Posterior cingulate gyrus (tissue), 11 donors: ENCODE measurements around the gene CGN.

Experiments used
- DNase-seq, 10 donors: peaks; one replicate each; pipeline versions ENCODE4 v3.0.0 to v3.0.0-alpha.2; 2020 to 2021; ENCODE audit warnings: mixed read lengths in 3 of 10
- intact Hi-C: fragments of 100-400 bp; cut with DNase I; formaldehyde crosslinking; loops from one replicate; pipeline ENCODE4 v1.15.1; 2023

Gene CGN

DNA sequence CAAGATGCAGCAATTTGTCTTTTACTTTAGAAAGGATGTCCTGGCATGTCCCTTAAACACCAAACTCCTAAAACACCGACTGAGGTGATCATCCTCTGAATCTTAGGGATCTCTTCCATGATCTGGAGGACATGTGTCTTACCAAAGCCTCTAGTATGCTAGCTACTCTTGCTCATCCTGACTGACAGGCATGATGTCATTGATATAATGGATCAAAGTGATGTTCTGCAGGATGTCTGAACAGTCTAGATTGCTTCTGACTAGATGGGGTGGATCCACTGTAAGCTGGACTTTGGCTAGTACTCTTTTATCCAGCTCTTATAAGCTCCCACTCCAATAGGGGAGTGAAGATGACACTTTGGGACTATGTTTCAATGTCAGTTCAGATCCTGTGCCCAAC is 11.3 kb upstream of the CGN start:
- intact Hi-C loops, result no loop called here
- DNase-seq, result no peak

DNA sequence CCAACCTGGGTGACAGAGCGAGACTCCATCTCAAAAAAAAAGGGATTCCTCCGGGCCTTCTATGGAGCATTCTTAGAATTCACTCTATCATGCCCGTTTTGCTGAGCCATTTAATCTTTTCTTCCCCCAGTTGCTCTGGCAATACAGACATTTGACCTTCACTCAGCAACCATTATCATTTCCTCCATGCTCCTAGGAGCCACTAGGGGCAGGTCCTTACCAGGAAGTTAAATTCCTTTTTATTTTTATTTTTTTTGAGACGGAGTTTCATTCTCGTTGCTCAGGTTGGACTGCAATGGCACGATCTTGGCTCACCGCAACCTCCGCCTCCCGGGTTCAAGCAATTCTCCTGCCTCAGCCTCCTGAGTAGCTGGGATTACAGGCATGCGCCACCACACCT is 9.7 kb upstream of the CGN start:
- intact Hi-C loops, result no loop called here
- no peak for DNase-seq

DNA sequence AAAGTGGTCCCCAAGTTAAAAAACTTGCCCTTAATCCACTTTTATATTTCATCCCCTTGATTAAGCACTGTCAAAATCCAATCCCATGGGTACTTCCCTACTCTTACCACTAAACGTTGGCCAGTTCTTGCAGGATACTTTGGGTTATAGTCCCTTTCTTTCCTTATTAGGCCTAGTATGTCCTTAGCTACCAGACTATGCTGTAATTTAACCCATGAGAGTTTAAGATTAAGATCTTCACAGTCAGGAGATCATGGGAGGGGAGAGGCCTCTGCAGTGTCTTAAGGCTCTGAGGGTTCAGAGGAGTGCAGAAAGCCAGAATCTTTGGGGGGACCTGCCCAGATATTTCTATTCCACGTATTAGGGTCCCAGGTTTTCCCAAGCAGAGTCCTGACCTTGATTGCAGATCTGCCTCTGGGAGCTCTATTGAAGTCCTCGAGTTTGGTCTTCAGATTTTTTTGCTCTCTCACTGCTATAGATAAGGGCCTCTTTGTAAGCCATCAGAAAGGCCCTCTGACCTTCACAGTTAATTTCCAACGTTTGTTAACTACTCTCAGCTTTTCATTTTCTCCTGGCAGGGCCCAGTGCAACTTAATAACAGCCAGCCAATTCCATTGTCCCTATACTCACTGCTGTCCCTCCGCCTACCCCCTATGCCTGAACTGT is 9.0 kb upstream of the CGN start:
- DNase-seq, result no peak
- intact Hi-C loops, result no loop called here

DNA sequence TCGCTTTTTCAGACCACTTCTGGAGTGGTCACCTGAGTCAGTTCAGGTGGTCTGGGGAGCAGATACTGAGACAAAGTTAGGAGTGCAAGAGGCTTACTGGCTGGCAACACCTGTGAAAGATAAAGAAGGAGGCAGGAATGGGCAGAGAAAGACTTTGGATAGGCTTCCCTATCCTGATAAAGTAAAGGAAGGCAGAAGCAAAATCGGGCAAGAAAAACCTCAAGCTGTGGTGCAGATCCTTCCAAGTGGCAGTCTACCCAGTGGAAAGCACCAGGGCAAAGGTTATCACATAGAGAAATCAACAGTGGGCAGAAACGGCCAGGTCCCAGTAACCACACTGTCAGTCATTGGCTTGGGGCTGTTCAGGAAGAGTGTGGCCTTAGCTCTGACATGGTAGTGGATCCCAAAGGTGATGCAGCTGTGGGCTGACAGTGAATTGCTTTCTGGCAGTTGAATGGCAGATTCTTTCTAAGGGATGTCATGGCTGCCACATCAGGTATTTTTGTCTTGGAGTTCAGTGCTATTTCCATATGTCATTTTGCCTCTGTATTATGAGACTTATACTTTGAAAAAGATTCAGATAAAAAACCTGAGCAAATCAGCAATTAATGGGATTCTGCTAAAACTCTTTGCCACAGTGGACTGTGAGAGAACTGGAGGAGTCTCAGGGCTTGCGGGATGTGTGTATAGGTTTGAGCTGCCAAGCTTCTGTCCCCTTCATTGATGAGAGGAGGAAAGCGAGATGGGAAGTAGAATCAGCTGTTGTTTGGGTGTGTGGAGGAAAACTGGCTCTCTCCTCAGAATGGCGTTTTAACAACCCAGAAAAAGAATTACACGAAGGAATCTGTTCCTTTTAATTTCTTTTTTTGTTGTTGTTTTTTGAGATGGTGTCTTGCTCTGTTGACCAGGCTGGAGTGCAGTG is 8.1 kb upstream of the CGN start:
- DNase-seq, result no peak
- intact Hi-C loops, result no loop called here

DNA sequence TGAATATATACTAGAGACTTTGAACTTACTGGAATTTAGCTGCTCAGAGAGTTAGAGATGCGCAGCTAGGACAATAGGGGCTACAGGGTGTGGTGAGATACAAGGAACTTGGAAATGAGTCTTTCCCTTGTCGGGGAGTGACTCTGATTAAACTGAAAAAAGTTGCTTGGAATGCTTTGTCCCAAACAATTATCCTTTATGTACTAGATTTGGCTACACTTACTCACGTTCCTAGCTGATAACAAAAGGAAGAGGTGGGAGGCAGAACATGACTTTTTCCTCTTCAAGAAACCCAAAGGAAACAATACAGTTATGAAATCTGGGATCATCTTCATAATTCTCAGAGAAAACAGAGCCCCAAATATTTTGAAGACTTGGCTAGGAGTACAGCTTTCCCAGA is 6.9 kb upstream of the CGN start:
- intact Hi-C loops, result no loop called here
- no peak for DNase-seq

DNA sequence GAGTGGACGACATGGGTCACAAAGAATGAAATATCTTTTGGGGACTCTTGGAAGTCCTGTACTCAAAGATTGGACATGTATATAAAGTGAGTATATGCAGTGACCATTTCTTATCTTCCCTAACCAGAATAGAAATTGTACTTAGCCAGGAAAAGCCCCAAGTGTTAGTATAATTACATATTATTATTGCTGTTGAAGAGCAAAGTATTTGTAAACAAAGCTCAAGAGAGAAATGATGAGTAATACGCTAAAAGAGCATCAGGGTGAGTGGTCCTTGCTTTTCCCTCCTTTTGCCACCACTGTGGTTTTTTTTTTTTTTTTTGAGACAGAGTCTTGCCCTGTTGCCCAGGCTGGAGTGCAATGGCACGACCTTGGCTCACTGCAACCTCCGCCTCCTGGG is 6.4 kb upstream of the CGN start:
- DNase-seq, result no peak
- intact Hi-C loops, result no loop called here

DNA sequence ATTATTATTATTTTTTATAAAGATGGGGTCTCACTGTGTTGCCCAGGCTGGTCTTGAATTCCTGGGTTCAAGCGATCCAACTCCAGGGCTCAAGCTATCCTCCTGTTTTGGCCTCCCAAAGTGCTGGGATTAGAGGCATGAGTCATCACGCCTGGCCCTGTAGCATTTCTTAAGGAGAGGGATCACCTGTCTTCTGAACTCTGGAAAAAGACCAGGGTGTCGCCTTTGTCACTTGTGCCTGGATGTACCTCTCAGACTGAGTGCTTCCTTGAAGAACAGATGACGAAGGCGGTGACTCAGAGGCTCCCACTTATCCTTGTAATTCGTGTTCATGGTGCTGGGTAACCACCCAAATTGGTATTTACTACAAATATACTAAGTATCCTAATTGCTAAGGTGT is 2.4 kb upstream of the CGN start:
- intact Hi-C loops, result no loop called here
- peak in 1 of 10 donors; percentile 5 for DNase-seq

DNA sequence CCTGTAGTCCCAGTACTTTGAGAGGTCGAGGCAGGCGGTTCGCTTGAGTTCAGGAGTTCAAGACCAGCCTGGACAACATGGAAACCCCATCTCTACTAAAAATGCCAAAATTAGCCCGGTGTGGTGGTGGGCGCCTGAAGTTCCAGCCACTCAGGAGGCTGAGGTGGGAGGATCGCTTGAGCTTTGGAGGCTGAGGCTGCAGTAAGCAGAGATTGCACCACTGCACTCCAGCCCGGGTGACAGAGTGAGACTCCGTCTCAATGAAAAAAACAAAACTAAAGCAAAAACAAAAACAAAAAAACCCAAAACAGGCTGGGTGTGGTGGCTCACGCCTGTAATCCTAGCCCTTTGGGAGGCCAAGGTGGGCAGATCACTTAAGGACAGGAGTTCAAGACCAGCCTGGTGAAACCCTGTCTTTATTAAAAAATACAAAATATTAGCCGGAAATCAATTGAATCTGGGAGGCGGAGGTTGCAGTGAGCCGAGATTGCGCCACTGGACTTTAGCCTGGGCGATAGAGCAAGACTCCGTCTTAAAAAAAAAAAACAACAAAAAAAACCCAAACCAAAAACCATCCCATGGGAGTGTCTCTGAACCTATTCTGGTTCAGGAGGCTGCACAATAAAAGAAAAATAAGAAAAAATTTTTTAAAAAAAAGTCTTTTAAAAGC is 1.7 kb upstream of the CGN start:
- intact Hi-C loops, result no loop called here
- no peak for DNase-seq

DNA sequence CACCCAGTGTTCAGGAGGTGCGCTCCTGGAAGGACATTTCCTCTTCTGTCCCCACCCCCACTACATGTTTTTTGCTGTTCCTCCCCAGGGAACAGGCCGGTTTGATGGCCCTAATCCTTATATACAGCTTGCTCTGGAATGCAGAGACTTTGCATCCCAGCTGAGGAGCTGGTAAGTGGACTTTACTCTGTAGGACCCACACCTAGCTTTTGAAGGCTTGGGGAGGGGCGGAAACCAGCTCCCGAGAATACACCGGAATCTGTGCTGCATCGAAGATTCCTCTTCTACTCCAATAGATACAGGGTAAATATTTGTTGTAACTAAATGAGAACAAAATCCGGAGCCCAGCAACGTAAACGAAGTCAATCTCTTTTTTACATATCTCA is 1.2 kb upstream of the CGN start:
- intact Hi-C loops, result no loop called here
- DNase-seq, result no peak

DNA sequence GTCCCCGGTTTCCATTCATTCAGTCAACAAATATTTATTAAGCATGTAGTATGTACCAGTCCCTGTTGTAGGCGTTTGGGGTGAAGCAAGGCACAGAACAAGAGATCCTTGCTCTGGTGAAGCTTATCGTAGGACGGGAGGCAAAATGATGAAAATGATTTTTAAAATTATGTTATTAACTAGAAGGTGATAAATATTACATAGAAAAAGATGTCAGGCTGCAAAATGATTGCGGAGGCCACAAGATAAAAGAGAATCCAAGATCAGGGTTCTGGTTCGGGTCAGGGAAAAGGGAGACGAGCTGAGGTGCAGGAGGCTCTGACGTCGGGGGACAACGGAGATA is 602 bp upstream of the CGN start:
- DNase-seq, result no peak
- intact Hi-C loops, result no loop called here

DNA sequence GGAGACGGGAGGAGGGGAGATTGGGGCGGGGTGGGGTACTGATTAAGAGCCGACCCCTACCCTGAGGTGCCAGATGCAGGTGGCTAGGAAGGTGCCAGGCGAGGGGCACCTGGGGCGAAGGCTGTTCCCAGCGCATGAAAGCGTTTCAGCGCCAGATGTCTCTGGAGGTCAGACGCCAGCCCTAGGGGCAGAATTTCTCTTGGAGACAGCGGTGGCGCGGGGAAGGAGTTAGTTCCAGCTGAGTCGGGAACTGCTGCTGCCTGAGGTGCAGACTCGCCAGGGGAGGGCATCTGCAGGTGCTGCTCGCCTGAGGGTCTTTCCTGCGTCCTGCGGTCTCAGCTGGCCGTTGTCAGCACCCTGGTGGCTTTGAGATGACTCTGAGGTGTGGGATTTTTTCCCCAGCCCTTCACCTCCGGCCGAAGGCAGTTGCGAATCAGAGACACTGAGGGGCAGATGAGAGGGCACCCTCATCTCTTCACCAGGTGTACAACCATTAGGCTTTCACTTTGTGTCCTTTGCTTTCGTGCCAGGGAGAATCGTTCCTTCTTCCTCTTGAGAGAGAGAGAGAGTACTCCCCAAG is 539 bp downstream of the CGN start:
- intact Hi-C loops, result loop anchor here (1.0 kb wide), 1 partner anchor 52 kb away; the partner anchor contains the start of gene POGZ
- DNase-seq, result peak in 7 of 10 donors; percentile 20 to 91 (median 36)

DNA sequence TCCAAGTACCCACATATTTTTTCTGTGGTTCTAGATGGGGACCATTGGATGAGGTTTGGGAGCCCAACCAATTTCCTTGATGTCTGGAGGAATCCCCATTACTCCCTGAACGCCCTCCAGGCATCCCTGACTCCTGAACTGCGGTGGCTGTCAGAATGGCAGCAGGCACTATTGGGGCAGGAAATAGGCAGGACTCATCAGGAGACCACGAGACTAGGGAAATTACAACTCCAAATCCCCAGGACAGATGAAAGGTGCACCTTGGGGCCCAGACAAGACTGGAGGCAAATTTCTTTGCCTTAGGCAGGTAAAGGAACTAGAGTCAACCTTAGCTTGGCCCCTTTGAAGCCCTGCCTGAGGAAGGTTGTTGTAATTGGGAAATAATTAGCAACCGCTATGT is 1.1 kb downstream of the CGN start:
- no peak for DNase-seq
- intact Hi-C loops, result no loop called here

DNA sequence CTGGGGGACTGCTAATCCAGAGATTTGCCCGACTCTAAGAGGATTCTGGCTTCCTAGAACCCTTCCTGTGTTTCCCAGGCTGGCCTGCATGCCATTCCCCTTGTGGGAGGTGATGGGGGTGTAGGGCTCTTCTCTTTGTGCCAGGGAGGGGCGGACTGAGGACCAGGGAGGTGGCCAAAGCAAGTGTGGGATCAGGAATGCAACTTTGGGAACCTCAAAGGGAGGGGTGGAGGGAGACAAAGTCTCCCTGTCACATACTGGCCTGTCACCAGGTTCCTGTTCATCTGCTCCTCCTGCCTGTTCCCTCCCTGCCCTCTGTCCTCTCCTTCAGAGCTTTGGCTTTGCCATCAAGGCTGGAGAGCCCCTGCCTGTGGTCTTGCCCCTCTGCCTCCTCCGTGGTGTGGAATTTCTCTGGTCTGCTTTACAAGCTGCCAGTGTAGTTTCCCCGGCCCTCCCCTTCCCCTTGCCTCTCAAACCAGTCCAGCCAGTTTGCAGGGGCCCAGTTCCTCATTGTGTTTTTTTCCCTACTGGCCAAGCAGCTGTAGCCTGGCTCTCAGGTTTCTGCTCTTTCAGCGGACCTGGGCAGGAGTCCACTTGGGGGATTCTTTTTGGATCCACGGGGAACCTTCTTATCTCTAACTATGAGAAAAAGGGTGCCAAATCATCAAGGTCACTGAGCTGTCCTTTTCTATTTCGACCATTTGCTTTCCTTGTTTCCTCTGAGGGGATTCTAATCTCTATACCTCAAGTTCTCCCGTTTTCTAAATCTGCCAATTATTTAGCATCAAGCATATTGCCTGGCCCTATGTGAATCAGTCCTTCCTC is 1.8 kb downstream of the CGN start:
- intact Hi-C loops, result no loop called here
- DNase-seq, result no peak

DNA sequence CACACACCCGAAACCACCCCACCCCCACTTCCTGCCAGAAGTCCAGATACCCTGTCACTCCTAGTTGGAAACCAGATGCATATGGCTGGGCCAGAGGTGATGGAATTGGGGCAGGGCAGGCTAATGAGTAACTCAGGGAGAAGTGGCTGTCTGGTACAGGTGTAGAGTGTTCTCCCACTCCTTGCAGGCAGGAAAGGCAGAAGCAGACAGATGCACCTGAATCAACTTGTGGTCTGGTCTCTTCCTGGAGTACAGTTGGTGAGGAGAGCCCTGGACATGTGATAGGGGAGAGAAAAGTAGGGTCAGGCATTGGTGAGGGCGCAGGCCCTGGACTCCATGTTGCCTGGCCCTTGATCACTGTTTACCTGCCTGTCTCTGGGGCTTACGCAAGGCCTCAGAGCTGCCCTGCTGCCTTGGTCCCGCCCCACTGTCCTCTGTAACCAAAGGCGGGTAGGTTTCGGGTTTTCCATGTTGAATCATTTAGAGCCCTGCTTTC is 2.5 kb downstream of the CGN start:
- DNase-seq, result no peak
- intact Hi-C loops, result no loop called here

DNA sequence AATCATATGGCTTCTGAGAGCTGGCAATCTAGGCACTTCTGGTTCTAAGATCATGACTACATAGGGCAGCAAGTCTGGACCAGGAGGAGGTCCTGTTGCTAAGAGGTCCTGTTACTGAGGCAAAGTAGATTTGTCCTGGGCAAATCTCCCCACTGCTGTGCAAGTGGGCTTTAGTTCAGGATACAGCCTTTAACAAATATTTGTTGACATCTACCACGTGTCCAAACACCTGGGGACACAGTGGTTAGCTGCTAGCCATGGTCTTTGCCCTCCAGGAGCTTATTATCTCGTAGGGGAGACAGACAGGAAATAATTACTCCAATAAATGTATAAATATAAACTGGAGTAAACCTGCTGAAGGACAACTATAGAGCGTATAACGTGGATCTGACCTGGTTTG is 3.2 kb downstream of the CGN start:
- peak in 1 of 10 donors; percentile 26 for DNase-seq
- intact Hi-C loops, result no loop called here

DNA sequence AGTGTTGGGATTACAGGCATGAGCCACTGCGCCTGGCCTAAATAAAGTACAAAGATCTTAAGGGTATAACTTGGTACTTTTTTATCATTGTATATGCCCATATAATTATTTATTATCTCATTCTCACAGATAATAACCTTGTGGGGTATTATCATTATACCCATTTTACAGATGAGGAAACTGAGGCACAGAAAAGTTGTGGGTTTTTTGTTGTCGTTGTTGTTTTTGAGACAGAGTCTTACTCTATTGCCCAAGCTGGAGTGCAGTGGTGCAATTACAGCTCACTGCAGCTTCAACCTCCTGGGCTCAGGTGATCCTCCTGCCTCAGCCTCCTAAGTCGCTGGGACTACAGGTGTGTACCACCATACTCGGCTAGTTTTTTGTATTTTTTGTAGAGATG is 4.1 kb downstream of the CGN start:
- no peak for DNase-seq
- intact Hi-C loops, result no loop called here

DNA sequence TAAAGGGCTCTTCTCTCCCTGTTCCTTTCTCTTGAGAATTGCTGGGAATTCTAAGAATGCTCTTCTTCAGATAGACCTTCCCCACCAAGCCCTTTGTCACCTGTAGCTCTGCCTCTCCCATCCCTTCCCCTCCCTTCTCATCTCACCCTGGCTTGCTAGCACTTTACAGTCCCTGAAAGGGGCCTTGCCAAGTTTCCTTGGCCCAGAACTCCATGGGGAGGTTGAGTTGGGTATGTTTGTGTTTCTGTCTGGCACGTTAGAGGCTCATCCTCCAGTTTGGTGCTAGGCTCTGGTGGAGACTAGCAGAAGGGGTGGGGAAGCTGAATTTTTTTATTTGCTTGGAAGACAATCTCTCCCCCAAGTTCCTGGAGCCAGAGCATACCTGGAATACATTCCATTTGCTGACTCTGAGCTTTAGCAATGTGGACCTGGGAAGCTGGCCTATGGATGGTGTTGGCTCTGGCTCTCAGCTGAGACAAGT is 4.9 kb downstream of the CGN start:
- intact Hi-C loops, result no loop called here
- DNase-seq, result no peak

DNA sequence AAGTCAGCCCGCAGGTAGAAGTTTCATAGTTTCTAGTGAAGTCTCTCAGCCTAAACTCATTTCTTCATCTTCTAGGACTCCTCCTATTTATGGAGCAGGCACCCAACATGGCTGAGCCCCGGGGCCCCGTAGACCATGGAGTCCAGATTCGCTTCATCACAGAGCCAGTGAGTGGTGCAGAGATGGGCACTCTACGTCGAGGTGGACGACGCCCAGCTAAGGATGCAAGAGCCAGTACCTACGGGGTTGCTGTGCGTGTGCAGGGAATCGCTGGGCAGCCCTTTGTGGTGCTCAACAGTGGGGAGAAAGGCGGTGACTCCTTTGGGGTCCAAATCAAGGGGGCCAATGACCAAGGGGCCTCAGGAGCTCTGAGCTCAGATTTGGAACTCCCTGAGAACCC is 7.2 kb downstream of the CGN start:
- DNase-seq, result no peak
- intact Hi-C loops, result no loop called here

DNA sequence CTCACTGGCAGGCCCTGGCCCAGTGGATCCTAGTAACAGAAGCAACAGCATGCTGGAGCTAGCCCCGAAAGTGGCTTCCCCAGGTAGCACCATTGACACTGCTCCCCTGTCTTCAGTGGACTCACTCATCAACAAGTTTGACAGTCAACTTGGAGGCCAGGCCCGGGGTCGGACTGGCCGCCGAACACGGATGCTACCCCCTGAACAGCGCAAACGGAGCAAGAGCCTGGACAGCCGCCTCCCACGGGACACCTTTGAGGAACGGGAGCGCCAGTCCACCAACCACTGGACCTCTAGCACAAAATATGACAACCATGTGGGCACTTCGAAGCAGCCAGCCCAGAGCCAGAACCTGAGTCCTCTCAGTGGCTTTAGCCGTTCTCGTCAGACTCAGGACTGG is 7.7 kb downstream of the CGN start:
- no peak for DNase-seq
- intact Hi-C loops, result no loop called here

DNA sequence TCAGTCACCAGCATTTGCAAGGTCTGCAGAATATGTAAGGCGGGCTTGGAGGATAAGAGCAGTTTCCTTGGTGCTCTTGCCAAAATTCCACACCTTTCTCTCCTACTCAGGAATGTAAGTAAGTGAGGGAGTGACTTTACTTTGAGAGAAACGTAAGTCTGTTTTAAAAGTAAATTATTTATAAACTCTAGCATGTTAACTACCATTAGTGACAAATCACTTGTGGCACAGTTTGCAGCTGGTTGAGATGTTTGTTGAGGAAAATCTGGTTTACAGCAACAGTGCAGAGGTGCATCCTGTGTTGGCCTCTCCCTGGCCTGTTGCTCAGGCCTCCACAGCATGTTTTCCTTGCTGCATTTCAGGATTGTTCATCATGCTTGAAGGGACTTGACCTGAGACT is 8.5 kb downstream of the CGN start:
- intact Hi-C loops, result no loop called here
- DNase-seq, result no peak
